ENCODE measurements around the gene RBM38.
A peak's percentile ranks its signal among the peaks of the same experiment; 100 is the strongest.

The RBM38 gene

GRCh38 chr20:57389695-57390603 lies 1.2 kb upstream of the RBM38 start:
- no peak for DNase-seq (ENCODE audit: low read depth in 2 of 2, low spot score in 1 of 2)

- DNase-seq (ENCODE audit: low read depth in 2 of 2, low spot score in 1 of 2) = no peak
These were observed 474 bp downstream of the RBM38 start for GRCh38 chr20:57391439-57392301.

- DNase-seq (ENCODE audit: low read depth in 2 of 2, low spot score in 1 of 2) = peak; percentile 46 to 62
These were observed 1.5 kb downstream of the RBM38 start for GRCh38 chr20:57392512-57393271.

GRCh38 chr20:57393321-57394120 lies 2.3 kb downstream of the RBM38 start:
- DNase-seq (ENCODE audit: low read depth in 2 of 2, low spot score in 1 of 2) = no peak

GRCh38 chr20:57394121-57395082 lies 3.2 kb downstream of the RBM38 start:
- DNase-seq (ENCODE audit: low read depth in 2 of 2, low spot score in 1 of 2) = no peak

- no peak for DNase-seq (ENCODE audit: low read depth in 2 of 2, low spot score in 1 of 2)
These were observed 4.1 kb downstream of the RBM38 start for GRCh38 chr20:57395111-57395966.

GRCh38 chr20:57396212-57396983 lies 5.2 kb downstream of the RBM38 start:
- DNase-seq (ENCODE audit: low read depth in 2 of 2, low spot score in 1 of 2) = no peak

- no peak for DNase-seq (ENCODE audit: low read depth in 2 of 2, low spot score in 1 of 2)
These were observed 5.9 kb downstream of the RBM38 start for GRCh38 chr20:57396984-57397692.

- DNase-seq (ENCODE audit: low read depth in 2 of 2, low spot score in 1 of 2) = peak in 1 of 2 donors; percentile 39
These were observed 6.5 kb downstream of the RBM38 start for GRCh38 chr20:57397693-57398108.

GRCh38 chr20:57398231-57398821 lies 7.1 kb downstream of the RBM38 start:
- peak; percentile 77 to 80 for DNase-seq (ENCODE audit: low read depth in 2 of 2, low spot score in 1 of 2)

GRCh38 chr20:57398901-57399535 lies 7.8 kb downstream of the RBM38 start:
- DNase-seq (ENCODE audit: low read depth in 2 of 2, low spot score in 1 of 2) = no peak

- no peak for DNase-seq (ENCODE audit: low read depth in 2 of 2, low spot score in 1 of 2)
These were observed 8.5 kb downstream of the RBM38 start for GRCh38 chr20:57399587-57400155.

GRCh38 chr20:57400231-57400701 lies 9.1 kb downstream of the RBM38 start:
- DNase-seq (ENCODE audit: low read depth in 2 of 2, low spot score in 1 of 2) = no peak

GRCh38 chr20:57400821-57401564 lies 9.8 kb downstream of the RBM38 start:
- no peak for DNase-seq (ENCODE audit: low read depth in 2 of 2, low spot score in 1 of 2)

- no peak for DNase-seq (ENCODE audit: low read depth in 2 of 2, low spot score in 1 of 2)
These were observed 10.3 kb downstream of the RBM38 start for GRCh38 chr20:57401565-57401918.

Data from stimulated activated CD8-positive, alpha-beta memory T cell treated with anti-CD3 and anti-CD28 coated beads, Interleukin-4, amount 100 ng/mL, for 1 hour (primary cell).